Neural cell (in vitro differentiated cells): Measurements from ENCODE around the gene STX7. TPM values are rescaled to one million over a fixed set of nuclear protein-coding genes. Genes with fewer than 3 reads are reported as not detected.

Experiments used
- H2AFZ ChIP-seq: fragments of 200-600, 300-800 bp; sonication (generic), shearing (Covaris generic); 2 replicates; pipeline ENCODE4 v1.6.0; 2014; ENCODE audit warnings: low read depth, mild to moderate bottlenecking, antibody characterized with exemption, low read length, moderate library complexity
- H3F3A ChIP-seq: fragments of 200-600 bp; shearing (Covaris generic); 2 replicates; pipeline ENCODE4 v1.6.1; 2016; ENCODE audit warnings: mild to moderate bottlenecking, moderate library complexity, mixed read lengths, antibody characterized with exemption, low read length; ENCODE audit not compliant: insufficient read depth, poor library complexity, severe bottlenecking
- H3K27ac ChIP-seq: fragments of 200-600, 300-800 bp; sonication (generic), shearing (Covaris generic); 2 replicates; pipeline ENCODE4 v1.5.1; 2014; ENCODE audit warnings: mild to moderate bottlenecking, low read length, moderate library complexity
- H3K27me3 ChIP-seq: fragments of 300-800, 200-600 bp; sonication (generic), shearing (Covaris generic); 2 replicates; pipeline ENCODE4 v1.6.0; 2014; ENCODE audit warnings: mild to moderate bottlenecking, low read depth, low read length, moderate library complexity; ENCODE audit not compliant: insufficient read depth
- H3K36me3 ChIP-seq: fragments of 300-800, 200-600 bp; sonication (generic), shearing (Covaris generic); 2 replicates; pipeline ENCODE4 v1.5.1; 2014; ENCODE audit warnings: mild to moderate bottlenecking, antibody characterized with exemption, low read length, moderate library complexity; ENCODE audit not compliant: insufficient read depth
- H3K4me2 ChIP-seq: fragments of 300-800, 200-600 bp; sonication (generic), shearing (Covaris generic); 2 replicates; pipeline ENCODE4 v1.6.0; 2014; ENCODE audit warnings: mild to moderate bottlenecking, low read length
- H3K4me3 ChIP-seq: fragments of 300-800, 200-600 bp; sonication (generic), shearing (Covaris generic); 2 replicates; pipeline ENCODE4 v1.5.1; 2014; ENCODE audit warnings: mild to moderate bottlenecking, low read length, moderate library complexity
- H3K79me2 ChIP-seq: fragments of 200-600 bp; shearing (Covaris generic); replicated peaks from 2 replicates; pipeline ENCODE4 v1.6.0; 2014; ENCODE audit warnings: mild to moderate bottlenecking, low read length, moderate library complexity; ENCODE audit not compliant: insufficient read depth
- H3K9ac ChIP-seq: fragments of 300-800, 200-600 bp; sonication (generic), shearing (Covaris generic); 2 replicates; pipeline ENCODE4 v1.6.1; 2016; ENCODE audit warnings: mild to moderate bottlenecking, low read length, mixed read lengths
- H3K9me2 ChIP-seq: fragments of 200-600 bp; shearing (Covaris generic); 2 replicates; pipeline ENCODE4 v1.6.1; 2016; ENCODE audit warnings: mild to moderate bottlenecking, low read length, mixed read lengths; ENCODE audit not compliant: insufficient read depth
- H3K9me3 ChIP-seq: fragments of 200-600, 300-800 bp; sonication (generic), shearing (Covaris generic); 2 replicates; pipeline ENCODE4 v1.6.1; 2016; ENCODE audit warnings: mild to moderate bottlenecking, mixed run types, low read length, moderate library complexity, mixed read lengths
- H4K20me1 ChIP-seq: fragments of 200-600 bp; shearing (Covaris generic); 2 replicates; pipeline ENCODE4 v1.6.1; 2016; ENCODE audit warnings: mild to moderate bottlenecking, mixed run types; ENCODE audit not compliant: insufficient read depth
- EP300 ChIP-seq: fragments of 450-650 bp; conservative IDR thresholded peaks from 2 replicates; pipeline ENCODE4 v1.6.1; 2014; ENCODE audit warnings: antibody characterized with exemption, mild to moderate bottlenecking, moderate library complexity; ENCODE audit not compliant: poor library complexity, severe bottlenecking
- EZH2 ChIP-seq: fragments of 200-600, 300-800 bp; shearing (Covaris generic), sonication (generic); IDR thresholded peaks from 2 replicates; pipeline ENCODE4 v1.6.1; 2014; ENCODE audit warnings: antibody characterized with exemption, low read length, borderline replicate concordance, mild to moderate bottlenecking; ENCODE audit not compliant: insufficient read depth, poor library complexity, severe bottlenecking
- MXI1 ChIP-seq: fragments of 450-650 bp; conservative IDR thresholded peaks from 2 replicates; pipeline ENCODE4 v1.6.1; 2014; ENCODE audit warnings: antibody characterized with exemption, mild to moderate bottlenecking; ENCODE audit not compliant: poor library complexity, severe bottlenecking
- POLR2AphosphoS5 ChIP-seq: IDR thresholded peaks from 2 replicates; pipeline ENCODE4 v1.6.1; 2012
- RAD21 ChIP-seq: fragments of 450-650 bp; conservative IDR thresholded peaks from 2 replicates; pipeline ENCODE4 v1.6.1; 2014; ENCODE audit warnings: antibody characterized with exemption, mild to moderate bottlenecking, moderate library complexity
- SMC3 ChIP-seq: fragments of 450-650 bp; conservative IDR thresholded peaks from 2 replicates; pipeline ENCODE4 v1.6.1; 2014; ENCODE audit warnings: antibody characterized with exemption, mild to moderate bottlenecking, moderate library complexity; ENCODE audit not compliant: poor library complexity
- TAF1 ChIP-seq: IDR thresholded peaks from 2 replicates; pipeline ENCODE4 v1.6.1; 2012; ENCODE audit warnings: low read depth
- polyA plus RNA-seq: library from polyadenylated mRNA; depleted of rRNA; stranded (reverse); fragments of >200 nt; gene quantifications from 2 replicates; pipeline ENCODE4 v1.2.3, GENCODE V29; 2014
- TF ChIP-seq, protein P1 (sequence below): fragments of 450-650 bp; IDR thresholded peaks from 2 replicates; pipeline ENCODE4 v1.5.1; 2014; ENCODE audit warnings: antibody characterized with exemption, mild to moderate bottlenecking, moderate library complexity; ENCODE audit not compliant: poor library complexity, severe bottlenecking
- TF ChIP-seq, protein P2 (sequence below): IDR thresholded peaks from 2 replicates; pipeline ENCODE4 v1.6.1; 2012; ENCODE audit warnings: borderline replicate concordance

STX7 gene
- polyA plus RNA-seq, 1 donor from 2014 or later: 79.5 TPM

DNA sequence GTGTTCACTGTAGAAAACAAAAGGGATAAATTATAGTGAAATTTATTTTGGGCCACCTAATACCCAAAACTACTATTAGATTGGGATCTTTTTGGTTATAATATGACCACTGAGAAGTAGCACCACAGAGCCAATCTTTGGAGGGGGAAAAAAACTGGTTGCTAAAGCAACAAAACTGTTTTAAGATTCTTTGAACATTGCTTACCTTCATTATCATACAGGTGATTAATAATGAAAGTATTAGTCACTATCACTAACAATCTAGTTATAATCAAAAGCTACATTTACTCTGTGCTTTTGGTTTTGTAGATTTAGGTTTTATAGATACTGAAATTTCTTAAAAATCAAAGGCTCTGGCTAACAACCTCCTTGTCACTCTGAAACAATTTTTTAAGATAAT lies 31.7 kb downstream of the STX7 start:
- Histone ChIP-seq H3K4me3 (no peak overlapping the region), H4K20me1 (no peaks in the 10 kb centered on the region), H3K27me3 (no peaks in the 10 kb centered on the region), H3K36me3 (no peaks in the 10 kb centered on the region), H3K79me2 (no peaks in the 10 kb centered on the region), H3K4me2 (no peak overlapping the region), H3K9ac (no peak overlapping the region), H2AFZ (no peak overlapping the region), H3K9me2 (no peaks in the 10 kb centered on the region), H3K27ac (no peak overlapping the region), H3K9me3 (no peaks in the 10 kb centered on the region), H3F3A (no peaks in the 10 kb centered on the region)
- no peak for TF ChIP-seq MXI1
- TF ChIP-seq EZH2: no peak
- TF ChIP-seq POLR2AphosphoS5: no peak
- TF ChIP-seq, protein P1, sequence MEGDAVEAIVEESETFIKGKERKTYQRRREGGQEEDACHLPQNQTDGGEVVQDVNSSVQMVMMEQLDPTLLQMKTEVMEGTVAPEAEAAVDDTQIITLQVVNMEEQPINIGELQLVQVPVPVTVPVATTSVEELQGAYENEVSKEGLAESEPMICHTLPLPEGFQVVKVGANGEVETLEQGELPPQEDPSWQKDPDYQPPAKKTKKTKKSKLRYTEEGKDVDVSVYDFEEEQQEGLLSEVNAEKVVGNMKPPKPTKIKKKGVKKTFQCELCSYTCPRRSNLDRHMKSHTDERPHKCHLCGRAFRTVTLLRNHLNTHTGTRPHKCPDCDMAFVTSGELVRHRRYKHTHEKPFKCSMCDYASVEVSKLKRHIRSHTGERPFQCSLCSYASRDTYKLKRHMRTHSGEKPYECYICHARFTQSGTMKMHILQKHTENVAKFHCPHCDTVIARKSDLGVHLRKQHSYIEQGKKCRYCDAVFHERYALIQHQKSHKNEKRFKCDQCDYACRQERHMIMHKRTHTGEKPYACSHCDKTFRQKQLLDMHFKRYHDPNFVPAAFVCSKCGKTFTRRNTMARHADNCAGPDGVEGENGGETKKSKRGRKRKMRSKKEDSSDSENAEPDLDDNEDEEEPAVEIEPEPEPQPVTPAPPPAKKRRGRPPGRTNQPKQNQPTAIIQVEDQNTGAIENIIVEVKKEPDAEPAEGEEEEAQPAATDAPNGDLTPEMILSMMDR: no peak
- no peak for TF ChIP-seq TAF1
- no peak for TF ChIP-seq RAD21
- TF ChIP-seq, protein P2, sequence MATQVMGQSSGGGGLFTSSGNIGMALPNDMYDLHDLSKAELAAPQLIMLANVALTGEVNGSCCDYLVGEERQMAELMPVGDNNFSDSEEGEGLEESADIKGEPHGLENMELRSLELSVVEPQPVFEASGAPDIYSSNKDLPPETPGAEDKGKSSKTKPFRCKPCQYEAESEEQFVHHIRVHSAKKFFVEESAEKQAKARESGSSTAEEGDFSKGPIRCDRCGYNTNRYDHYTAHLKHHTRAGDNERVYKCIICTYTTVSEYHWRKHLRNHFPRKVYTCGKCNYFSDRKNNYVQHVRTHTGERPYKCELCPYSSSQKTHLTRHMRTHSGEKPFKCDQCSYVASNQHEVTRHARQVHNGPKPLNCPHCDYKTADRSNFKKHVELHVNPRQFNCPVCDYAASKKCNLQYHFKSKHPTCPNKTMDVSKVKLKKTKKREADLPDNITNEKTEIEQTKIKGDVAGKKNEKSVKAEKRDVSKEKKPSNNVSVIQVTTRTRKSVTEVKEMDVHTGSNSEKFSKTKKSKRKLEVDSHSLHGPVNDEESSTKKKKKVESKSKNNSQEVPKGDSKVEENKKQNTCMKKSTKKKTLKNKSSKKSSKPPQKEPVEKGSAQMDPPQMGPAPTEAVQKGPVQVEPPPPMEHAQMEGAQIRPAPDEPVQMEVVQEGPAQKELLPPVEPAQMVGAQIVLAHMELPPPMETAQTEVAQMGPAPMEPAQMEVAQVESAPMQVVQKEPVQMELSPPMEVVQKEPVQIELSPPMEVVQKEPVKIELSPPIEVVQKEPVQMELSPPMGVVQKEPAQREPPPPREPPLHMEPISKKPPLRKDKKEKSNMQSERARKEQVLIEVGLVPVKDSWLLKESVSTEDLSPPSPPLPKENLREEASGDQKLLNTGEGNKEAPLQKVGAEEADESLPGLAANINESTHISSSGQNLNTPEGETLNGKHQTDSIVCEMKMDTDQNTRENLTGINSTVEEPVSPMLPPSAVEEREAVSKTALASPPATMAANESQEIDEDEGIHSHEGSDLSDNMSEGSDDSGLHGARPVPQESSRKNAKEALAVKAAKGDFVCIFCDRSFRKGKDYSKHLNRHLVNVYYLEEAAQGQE: no peak
- TF ChIP-seq EP300: no peak
- no peak for TF ChIP-seq SMC3

DNA sequence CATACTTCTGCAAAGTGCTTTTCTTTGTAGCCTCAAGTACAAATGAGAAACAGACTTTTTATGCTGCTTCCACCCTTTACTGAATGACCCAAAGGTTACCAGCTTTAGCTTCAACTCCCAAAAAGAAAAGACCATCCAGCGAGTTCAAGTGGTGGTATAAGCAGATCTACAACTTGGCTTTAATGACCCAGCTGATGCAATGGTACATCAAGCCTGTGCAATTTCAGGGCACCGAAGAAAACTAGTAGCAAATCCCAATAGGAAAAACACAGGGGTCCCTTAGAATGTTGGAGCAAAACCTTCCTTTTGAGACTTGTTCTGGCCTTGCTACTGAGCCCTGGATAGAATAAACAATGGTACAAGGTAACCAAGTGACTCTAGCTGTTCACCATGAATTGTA lies 33.8 kb downstream of the STX7 start:
- TF ChIP-seq TAF1 (no peak), RAD21 (no peak), EP300 (no peak), EZH2 (no peak), SMC3 (no peak), MXI1 (no peak), POLR2AphosphoS5 (no peak)
- TF ChIP-seq, protein P2: no peak
- TF ChIP-seq, protein P1: no peak
- Histone ChIP-seq H2AFZ (no peak overlapping the region), H3K36me3 (no peaks in the 10 kb centered on the region), H4K20me1 (no peaks in the 10 kb centered on the region), H3K9ac (no peak overlapping the region), H3K27ac (no peak overlapping the region), H3K4me3 (no peak overlapping the region), H3K4me2 (no peak overlapping the region), H3K9me2 (no peaks in the 10 kb centered on the region), H3K27me3 (no peaks in the 10 kb centered on the region), H3K79me2 (no peaks in the 10 kb centered on the region), H3F3A (no peaks in the 10 kb centered on the region), H3K9me3 (no peaks in the 10 kb centered on the region)
